GM23338 (cell line): Measurements from ENCODE around the gene CKS1B. TPM values are rescaled to one million over a fixed set of nuclear protein-coding genes. Genes with fewer than 3 reads are reported as not detected.

ENCODE experiments used
- ATAC-seq: fragments of 200-7000 bp; cut with Tn5 transposase; 3 replicates; pipeline ENCODE4 v1.9.1; 2020
- DNase-seq: peaks from one replicate; pipeline ENCODE4 v3.0.0-alpha.2; 2015; ENCODE audit warnings: low spot score
- H2AFZ ChIP-seq: fragments of 200-600 bp; sonication (generic); 2 replicates; pipeline ENCODE4 v1.8.0; 2016; ENCODE audit warnings: antibody characterized with exemption, mild to moderate bottlenecking, moderate library complexity
- H3F3A ChIP-seq: fragments of 200-600 bp; sonication (generic); replicated peaks from 2 replicates; pipeline ENCODE4 v1.8.0; 2017; ENCODE audit warnings: antibody characterized with exemption, mixed run types, low read depth
- H3K27ac ChIP-seq: fragments of 200-600 bp; sonication (generic); 2 replicates; pipeline ENCODE4 v1.6.1; 2016; ENCODE audit warnings: low read depth
- H3K27me3 ChIP-seq: fragments of 200-600 bp; sonication (generic); 2 replicates; pipeline ENCODE4 v1.8.0; 2016; ENCODE audit warnings: mild to moderate bottlenecking, mixed run types, moderate library complexity; ENCODE audit not compliant: insufficient read depth
- H3K36me3 ChIP-seq: fragments of 200-600 bp; sonication (generic); 2 replicates; pipeline ENCODE4 v1.8.0; 2016; ENCODE audit warnings: mild to moderate bottlenecking; ENCODE audit not compliant: insufficient read depth
- H3K4me1 ChIP-seq: fragments of 200-600 bp; sonication (generic); 2 replicates; pipeline ENCODE4 v1.8.0; 2016; ENCODE audit warnings: mild to moderate bottlenecking, moderate library complexity; ENCODE audit not compliant: insufficient read depth
- H3K4me2 ChIP-seq: fragments of 200-600 bp; sonication (generic); 2 replicates; pipeline ENCODE4 v1.7.1; 2017; ENCODE audit warnings: mixed run types
- H3K4me3 ChIP-seq: fragments of 200-600 bp; sonication (generic); 2 replicates; pipeline ENCODE4 v1.6.1; 2016; ENCODE audit warnings: mixed run types
- H3K79me2 ChIP-seq: fragments of 200-600 bp; sonication (generic); replicated peaks from 2 replicates; pipeline ENCODE4 v1.8.0; 2017; ENCODE audit warnings: mild to moderate bottlenecking; ENCODE audit not compliant: insufficient read depth
- H3K9me2 ChIP-seq: fragments of 200-600 bp; sonication (generic); 2 replicates; pipeline ENCODE4 v1.8.0; 2017; ENCODE audit not compliant: insufficient read depth
- H4K20me1 ChIP-seq: fragments of 200-600 bp; sonication (generic); replicated peaks from 2 replicates; pipeline ENCODE4 v1.8.0; 2017; ENCODE audit warnings: mild to moderate bottlenecking; ENCODE audit not compliant: insufficient read depth
- H3K27ac Mint-ChIP-seq: 2 replicates; pipeline ENCODE4 v1.8.0; 2020; ENCODE audit warnings: inconsistent platforms, mild to moderate bottlenecking, moderate library complexity, mixed read lengths
- H3K27me3 Mint-ChIP-seq: 3 replicates; pipeline ENCODE4 v1.8.0; 2022; ENCODE audit warnings: low read depth, mild to moderate bottlenecking, moderate library complexity, mixed read lengths, inconsistent platforms; ENCODE audit not compliant: insufficient read depth, poor library complexity
- H3K36me3 Mint-ChIP-seq: 3 replicates; pipeline ENCODE4 v1.8.0; 2021; ENCODE audit warnings: low read depth, mild to moderate bottlenecking, inconsistent platforms, moderate library complexity, mixed read lengths
- H3K4me1 Mint-ChIP-seq: 3 replicates; pipeline ENCODE4 v1.8.0; 2020; ENCODE audit warnings: mild to moderate bottlenecking, inconsistent platforms, mixed read lengths
- H3K4me3 Mint-ChIP-seq: 3 replicates; pipeline ENCODE4 v1.8.0; 2021; ENCODE audit warnings: moderate library complexity, mild to moderate bottlenecking, inconsistent platforms, mixed read lengths
- H3K9me3 Mint-ChIP-seq: 3 replicates; pipeline ENCODE4 v1.8.0; 2020; ENCODE audit warnings: moderate library complexity, mild to moderate bottlenecking, inconsistent platforms, mixed read lengths
- CREB1 ChIP-seq: fragments of 250-450 bp; sonication (Bioruptor Pico); IDR thresholded peaks from 2 replicates; pipeline ENCODE4 v1.5.0; 2020; ENCODE audit warnings: low read depth, mild to moderate bottlenecking, moderate library complexity
- CTCF ChIP-seq, 2 experiments: fragments of 200-600 bp in 1 of 2; sonication (generic) in 1 of 2; conservative IDR thresholded peaks; 2 replicates each; pipeline versions ENCODE4 v1.5.1 to v1.6.1; 2016 to 2017; ENCODE audit warnings: antibody characterized with exemption in 2 of 2, low read depth in 2 of 2, mild to moderate bottlenecking in 2 of 2, moderate library complexity in 1 of 2
- ETS1 ChIP-seq: IDR thresholded peaks from 2 replicates; pipeline ENCODE4 v1.6.1; 2016; ENCODE audit warnings: antibody characterized with exemption
- EZH2 ChIP-seq: fragments of 200-600 bp; sonication (generic); IDR thresholded peaks from one replicate; pipeline ENCODE4 v1.8.0; 2017; ENCODE audit warnings: antibody characterized with exemption, mild to moderate bottlenecking, low read depth; ENCODE audit not compliant: unreplicated experiment
- EZH2phosphoT487 ChIP-seq: fragments of 200-600 bp; sonication (generic); IDR thresholded peaks from one replicate; pipeline ENCODE4 v1.8.1; 2018; ENCODE audit warnings: antibody characterized with exemption; ENCODE audit not compliant: unreplicated experiment
- JUNB ChIP-seq: IDR thresholded peaks from one replicate; pipeline ENCODE4 v1.6.1; 2016; ENCODE audit warnings: antibody characterized with exemption; ENCODE audit not compliant: unreplicated experiment
- NANOG ChIP-seq: IDR thresholded peaks from 2 replicates; pipeline ENCODE4 v1.6.1; 2016; ENCODE audit warnings: antibody characterized with exemption, borderline replicate concordance
- POLR2AphosphoS5 ChIP-seq: IDR thresholded peaks from 2 replicates; pipeline ENCODE4 v1.6.1; 2016; ENCODE audit warnings: antibody characterized with exemption, low read depth
- REST ChIP-seq: IDR thresholded peaks from one replicate; pipeline ENCODE4 v1.6.1; 2018; ENCODE audit warnings: antibody characterized with exemption; ENCODE audit not compliant: unreplicated experiment
- STAT1 ChIP-seq: IDR thresholded peaks from one replicate; pipeline ENCODE4 v1.6.1; 2016; ENCODE audit warnings: antibody characterized with exemption; ENCODE audit not compliant: unreplicated experiment
- ZNF114 ChIP-seq: fragments of 250-450 bp; sonication (Bioruptor Pico); IDR thresholded peaks from 2 replicates; pipeline ENCODE4 v1.5.0; 2020; ENCODE audit warnings: mild to moderate bottlenecking, moderate library complexity
- ZNF331 ChIP-seq: fragments of 250-450 bp; sonication (Bioruptor Pico); IDR thresholded peaks from 2 replicates; pipeline ENCODE4 v1.5.0; 2020; ENCODE audit warnings: low read depth, mild to moderate bottlenecking, moderate library complexity
- ZNF462 ChIP-seq: fragments of 250-450 bp; sonication (Bioruptor Pico); IDR thresholded peaks from 2 replicates; pipeline ENCODE4 v1.5.0; 2020; ENCODE audit warnings: mild to moderate bottlenecking, moderate library complexity
- polyA plus RNA-seq: library from polyadenylated mRNA; unstranded; fragments of >200 nt; fragmentation: Nextera tagmentation; extraction: Ambion mirVana; gene quantifications from 2 replicates; pipeline ENCODE4 v1.2.1, GENCODE V29; 2016
- total RNA-seq: library from RNA; depleted of rRNA; stranded (reverse); fragments of >200 nt; shearing (Covaris generic); gene quantifications from 2 replicates; pipeline ENCODE4 v1.2.3, GENCODE V29; 2014

The CKS1B gene
- total and polyA plus RNA-seq, 2 experiments from 2014 or later, result 296 to 617 TPM

- no peaks in the 10 kb centered on the region for H3K27me3 ChIP-seq
- no peak overlapping the region; the same call in 2 of the 3 replicates for H3K4me3 Mint-ChIP-seq
- no peak overlapping the region for H3K27ac ChIP-seq
- no peaks in the 10 kb centered on the region for H3K79me2 ChIP-seq
- peaks cover 3% of the 10 kb centered on the region; the same call in 1 of the 2 replicates for H3K4me1 ChIP-seq
- H3K4me3 ChIP-seq, result no peak overlapping the region
- H3K4me1 Mint-ChIP-seq, result peaks cover 10% of the 10 kb centered on the region
- no peaks in the 10 kb centered on the region for H4K20me1 ChIP-seq
- H3K27me3 Mint-ChIP-seq, result peaks cover 4% of the 10 kb centered on the region
- no peak overlapping the region for H2AFZ ChIP-seq
- no peaks in the 10 kb centered on the region for H3K9me3 Mint-ChIP-seq
- no peak overlapping the region; the same call in 1 of the 2 replicates for H3K27ac Mint-ChIP-seq
- H3K36me3 ChIP-seq, result no peaks in the 10 kb centered on the region
- no peaks in the 10 kb centered on the region for H3K9me2 ChIP-seq
- H3K4me2 ChIP-seq, result no peak overlapping the region
- no peaks in the 10 kb centered on the region; the same call in 2 of the 3 replicates for H3K36me3 Mint-ChIP-seq
- TF ChIP-seq REST (no peak), STAT1 (no peak), ZNF462 (CRISPR knock-in tag) (no peak), CTCF (conservative IDR thresholded peaks at IDR 0.05; ENCODE audit: low read depth in 2 of 2) (no peak), ETS1 (no peak), EZH2 (no peak), POLR2AphosphoS5 (no peak), ZNF114 (CRISPR knock-in tag) (no peak), CREB1 (no peak), JUNB (no peak), ZNF331 (CRISPR knock-in tag) (no peak), NANOG (no peak), EZH2phosphoT487 (no peak)
- ATAC-seq (no peak), DNase-seq (no peak)
- no peaks in the 10 kb centered on the region for H3F3A ChIP-seq
Measured at GRCh38 chr1:154945962-154946850, 28.3 kb upstream of the CKS1B start.
